ENCODE results near the gene DAB2.

DAB2 gene

DNA sequence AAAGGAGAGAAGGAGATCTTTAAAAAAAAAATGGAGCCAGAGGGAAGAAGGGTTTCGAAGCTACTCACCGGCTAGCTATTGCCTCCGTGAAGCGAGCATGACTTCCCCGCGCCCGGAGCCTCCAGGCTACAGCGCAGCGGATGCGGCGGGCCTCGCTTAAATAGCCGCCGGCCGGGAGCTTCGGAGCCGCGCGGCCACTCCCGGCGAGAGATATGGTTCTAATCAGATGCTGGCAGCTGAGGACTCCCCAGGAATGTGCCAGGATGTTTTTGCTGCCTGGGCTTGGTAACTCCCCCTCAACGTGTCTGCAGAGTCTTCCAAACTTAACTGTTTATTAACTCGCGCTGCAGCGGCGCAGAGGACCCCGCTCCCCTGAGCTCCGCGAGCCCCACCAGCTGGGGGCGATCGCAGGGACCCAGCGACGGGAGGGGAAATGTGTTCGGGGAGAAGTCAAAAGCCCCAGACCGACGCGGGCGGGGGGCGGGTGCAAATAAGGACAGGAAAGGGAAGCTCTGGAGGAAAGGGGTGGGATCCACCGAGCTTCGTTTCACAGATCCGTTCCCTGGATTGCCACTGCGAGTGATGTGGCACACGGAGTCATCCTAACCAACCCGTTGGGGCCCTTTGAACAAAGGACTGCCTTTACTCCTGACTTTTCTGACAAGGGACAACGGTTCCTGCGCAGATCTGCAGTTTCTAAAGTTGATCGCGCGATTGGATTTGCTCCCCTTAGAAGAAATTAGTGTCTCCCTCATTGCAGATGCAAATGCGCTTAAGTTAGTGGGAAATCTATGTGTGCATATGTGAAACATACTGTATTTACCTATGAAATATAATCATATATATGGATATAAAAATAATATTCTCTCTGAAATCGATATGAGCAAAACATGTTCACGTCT lies at the start of gene DAB2:
Gene DAB2, minus strand, starts transcription at position 245 of the 902 bp plus-strand sequence. CDS start 30,660 bp downstream, outside the sequence.
- DNase-seq (ENCODE audit: low spot score): no peak

GRCh38 chr5:39473156-39473775 lies 48.5 kb upstream of the DAB2 start:
- no peak for DNase-seq (ENCODE audit: low spot score)

DNA sequence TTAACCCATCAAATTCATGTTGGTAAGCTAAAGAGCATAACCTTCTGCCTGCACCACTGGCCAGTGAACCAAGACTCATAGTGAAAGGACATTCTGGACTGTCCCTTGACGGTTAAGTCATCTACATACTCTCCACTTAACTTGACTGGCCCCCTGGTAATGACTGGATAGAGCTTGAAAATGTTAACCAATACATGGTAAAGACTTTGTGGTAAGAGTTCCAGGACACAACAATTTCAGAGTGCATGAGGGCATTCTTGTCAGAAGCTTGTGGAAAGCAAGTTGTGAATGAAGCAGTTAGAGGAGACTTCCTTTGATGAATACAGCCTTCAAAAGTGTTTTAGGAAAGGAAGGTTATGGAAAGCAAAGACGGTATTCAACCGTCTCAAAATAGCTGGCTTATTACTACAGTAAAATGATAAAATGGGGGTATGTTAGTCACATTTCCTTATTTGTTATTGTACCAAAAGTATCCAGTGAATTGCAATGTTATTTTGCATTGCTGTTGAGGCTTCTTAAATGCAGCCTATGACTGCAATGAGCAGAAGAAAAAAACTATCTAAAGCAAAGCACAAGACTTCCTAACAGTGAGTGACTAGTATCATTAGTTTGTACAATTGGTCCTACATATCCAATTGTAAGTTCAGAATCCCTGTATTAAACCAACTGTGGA lies 47.2 kb upstream of the DAB2 start:
- no peak for DNase-seq (ENCODE audit: low spot score)

GRCh38 chr5:39470811-39471210 lies 46.0 kb upstream of the DAB2 start:
- DNase-seq (ENCODE audit: low spot score): no peak

DNA sequence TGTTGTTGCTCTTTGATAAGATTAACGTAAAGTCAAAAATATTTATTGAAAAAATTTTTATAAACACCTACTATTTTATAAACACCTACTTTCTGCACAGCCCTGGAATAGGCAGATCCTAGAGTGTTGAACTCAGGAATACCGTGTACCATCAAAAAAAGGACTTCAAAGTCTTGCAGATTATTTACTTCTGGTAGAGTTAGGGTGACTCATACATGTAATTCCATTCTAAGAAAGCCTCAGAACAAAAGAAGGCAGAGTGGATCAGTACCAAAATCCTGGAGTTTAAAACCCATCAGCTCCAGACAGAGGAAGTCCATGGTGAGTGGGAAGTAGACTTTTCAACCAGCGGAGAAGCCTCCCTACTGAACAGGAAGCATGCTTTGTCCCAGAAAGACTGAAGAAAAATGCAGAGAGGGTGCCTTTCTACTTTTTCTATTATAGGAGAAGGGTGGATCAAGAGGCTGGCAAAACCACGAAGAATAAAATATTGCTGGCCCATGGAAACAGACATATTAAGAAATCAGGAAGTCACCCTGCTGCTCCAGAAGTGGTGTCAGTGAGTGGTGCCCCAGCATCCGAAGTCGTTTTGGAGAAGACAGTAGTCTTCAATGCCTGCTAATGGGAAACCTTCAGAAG lies 45.1 kb upstream of the DAB2 start:
- DNase-seq (ENCODE audit: low spot score): no peak

- DNase-seq (ENCODE audit: low spot score): no peak
Observed at GRCh38 chr5:39469176-39469575, 44.4 kb upstream of the DAB2 start.

DNA sequence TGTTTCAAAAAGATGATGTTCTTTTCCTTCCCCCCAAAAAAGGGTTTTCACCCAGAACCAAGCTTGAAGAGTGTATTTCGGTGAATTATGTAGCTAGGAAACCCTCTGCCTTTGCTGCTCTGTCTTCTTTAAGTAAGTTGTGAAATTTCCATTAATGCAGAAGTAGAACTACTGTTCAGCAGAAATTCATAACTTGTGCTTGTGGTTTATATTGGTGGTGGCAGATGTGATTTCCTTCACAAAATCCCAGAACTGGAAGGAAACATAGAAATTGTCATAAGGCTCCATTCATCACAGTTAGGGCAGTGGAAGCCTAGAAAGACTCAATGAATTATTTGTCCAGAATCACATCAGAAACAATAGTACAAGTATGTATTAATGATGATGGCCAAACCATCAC lies 42.1 kb upstream of the DAB2 start:
- DNase-seq (ENCODE audit: low spot score): no peak

- DNase-seq (ENCODE audit: low spot score): no peak
Observed at GRCh38 chr5:39465843-39466242, 41.1 kb upstream of the DAB2 start.

DNA sequence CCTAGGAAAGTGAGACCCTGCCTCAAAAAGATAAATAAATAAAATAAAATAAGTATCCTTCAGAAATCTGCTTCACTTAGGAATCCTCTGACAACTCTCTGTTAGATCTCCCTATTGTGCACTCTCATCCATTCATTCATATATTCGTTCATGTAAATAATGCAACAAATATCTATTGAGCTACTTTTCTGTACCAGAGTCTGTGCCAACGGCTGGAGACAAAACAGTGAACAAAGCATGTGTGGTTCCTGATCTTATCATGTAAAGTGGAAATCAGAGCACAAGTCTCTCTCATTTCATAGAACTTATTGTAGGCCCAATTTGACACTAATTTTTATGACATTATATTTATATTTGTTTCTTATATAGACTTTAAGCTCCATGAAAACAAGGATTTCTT lies 40.3 kb upstream of the DAB2 start:
- DNase-seq (ENCODE audit: low spot score): no peak

GRCh38 chr5:39464088-39464487 lies 39.3 kb upstream of the DAB2 start:
- DNase-seq (ENCODE audit: low spot score): no peak

DNA sequence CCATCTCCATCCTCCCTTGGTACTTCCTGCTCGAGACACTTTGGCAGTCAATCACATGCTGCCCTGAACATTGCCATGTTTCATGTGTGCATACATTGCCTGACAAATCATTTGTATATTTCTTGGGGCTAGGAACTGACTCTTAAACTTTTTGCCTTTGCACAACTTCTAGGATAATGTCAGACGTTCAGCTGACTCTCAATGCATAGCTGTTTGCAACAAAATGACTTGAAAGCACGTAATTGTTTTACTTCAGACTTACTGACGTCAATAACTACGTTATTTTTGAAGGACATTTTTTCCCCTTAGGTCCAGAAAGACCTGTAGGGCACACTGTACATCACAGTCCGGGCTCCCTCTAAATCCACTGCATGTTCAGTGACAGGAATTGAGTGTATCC lies 37.4 kb upstream of the DAB2 start:
- no peak for DNase-seq (ENCODE audit: low spot score)

GRCh38 chr5:39461007-39461682 lies 36.4 kb upstream of the DAB2 start:
- DNase-seq (ENCODE audit: low spot score): no peak

GRCh38 chr5:39459907-39460306 lies 35.1 kb upstream of the DAB2 start:
- DNase-seq (ENCODE audit: low spot score): no peak

DNA sequence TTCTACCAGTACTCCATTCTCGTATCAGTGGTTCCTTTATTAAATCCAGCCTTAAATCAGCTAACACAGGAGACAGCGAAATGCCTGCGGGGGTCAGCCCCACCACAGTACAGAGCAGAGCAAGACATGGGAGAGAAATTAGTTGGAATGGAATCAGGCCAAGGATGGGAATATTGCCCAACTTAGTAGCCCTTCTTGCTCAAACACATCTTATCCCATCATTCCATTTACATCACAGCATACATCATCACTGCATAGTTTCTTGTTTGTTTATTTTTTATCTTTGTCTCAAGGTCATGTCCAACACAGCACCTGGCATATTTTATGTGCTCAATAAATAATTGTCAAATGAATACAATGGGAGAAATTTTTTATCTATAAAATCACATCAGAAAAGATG lies 34.3 kb upstream of the DAB2 start:
- no peak for DNase-seq (ENCODE audit: low spot score)

DNA sequence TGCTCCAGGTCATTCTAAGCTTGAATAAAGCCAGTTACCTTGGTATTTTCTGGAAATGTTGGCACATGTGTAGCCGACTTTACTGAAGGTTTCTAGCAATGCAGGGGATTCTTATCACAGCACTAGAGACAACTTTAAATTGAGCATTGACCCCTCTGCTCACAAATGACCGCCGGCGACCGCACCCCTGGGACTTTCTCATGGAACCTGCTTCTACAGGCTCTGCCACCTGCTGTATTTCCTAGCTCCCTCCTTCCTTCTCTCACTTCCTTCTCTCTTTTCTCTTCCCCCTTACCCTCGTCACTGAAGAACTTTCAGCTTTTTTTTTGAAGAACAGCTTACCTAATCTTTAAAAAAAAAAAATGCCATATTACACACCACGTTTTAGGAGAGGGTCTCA lies 30.9 kb upstream of the DAB2 start:
- no peak for DNase-seq (ENCODE audit: low spot score)

DNA sequence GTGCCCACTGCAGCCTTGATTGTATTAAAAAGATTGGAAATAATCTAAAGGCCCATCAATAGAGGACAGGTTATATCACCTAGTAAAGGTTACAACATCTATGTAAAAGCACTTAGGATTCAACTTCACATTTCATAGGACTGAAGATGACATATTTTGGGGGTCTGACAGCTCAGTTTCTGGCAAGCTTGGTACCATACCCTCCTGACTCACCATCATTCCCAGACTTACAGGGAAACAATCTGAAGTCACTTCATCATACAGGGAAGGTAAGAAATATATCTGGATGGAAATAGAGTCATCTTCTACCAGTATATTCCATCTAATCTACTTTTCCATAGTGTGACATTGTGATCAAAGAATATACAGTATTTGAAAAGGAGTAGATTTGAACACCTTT lies 28.8 kb upstream of the DAB2 start:
- no peak for DNase-seq (ENCODE audit: low spot score)

GRCh38 chr5:39452846-39453245 lies 28.1 kb upstream of the DAB2 start:
- DNase-seq (ENCODE audit: low spot score): no peak

DNA sequence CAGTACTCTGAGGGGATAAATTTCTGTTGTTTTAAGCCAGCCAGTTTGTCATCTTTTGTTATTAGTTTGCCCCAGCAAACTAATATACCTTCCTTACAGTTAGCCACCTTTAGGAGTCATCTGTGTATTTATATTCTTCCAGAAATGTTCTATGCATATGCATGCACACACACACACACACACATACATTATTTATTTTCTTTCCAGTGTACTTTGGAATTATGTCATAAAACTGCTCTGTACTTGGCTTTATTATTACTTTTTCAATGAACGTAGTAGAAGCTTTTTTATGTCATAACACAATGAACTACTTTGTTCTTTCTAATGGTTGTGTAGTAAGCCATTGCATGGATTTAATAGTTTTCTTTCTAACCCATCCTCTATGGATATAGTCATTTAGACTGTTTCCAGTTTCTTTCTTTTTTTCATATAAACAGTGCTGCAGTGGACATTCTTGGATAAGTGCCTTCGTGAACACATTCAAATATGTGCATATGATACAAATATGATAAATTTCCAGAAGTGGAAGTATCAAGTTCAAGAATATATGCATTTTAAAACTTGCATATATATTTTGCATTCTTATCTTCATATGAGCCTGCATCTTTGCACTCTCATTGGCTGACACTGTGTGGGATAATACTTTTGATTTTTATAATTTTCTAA lies 26.6 kb upstream of the DAB2 start:
- DNase-seq (ENCODE audit: low spot score): no peak

GRCh38 chr5:39450487-39450886 lies 25.7 kb upstream of the DAB2 start:
- DNase-seq (ENCODE audit: low spot score): no peak

DNA sequence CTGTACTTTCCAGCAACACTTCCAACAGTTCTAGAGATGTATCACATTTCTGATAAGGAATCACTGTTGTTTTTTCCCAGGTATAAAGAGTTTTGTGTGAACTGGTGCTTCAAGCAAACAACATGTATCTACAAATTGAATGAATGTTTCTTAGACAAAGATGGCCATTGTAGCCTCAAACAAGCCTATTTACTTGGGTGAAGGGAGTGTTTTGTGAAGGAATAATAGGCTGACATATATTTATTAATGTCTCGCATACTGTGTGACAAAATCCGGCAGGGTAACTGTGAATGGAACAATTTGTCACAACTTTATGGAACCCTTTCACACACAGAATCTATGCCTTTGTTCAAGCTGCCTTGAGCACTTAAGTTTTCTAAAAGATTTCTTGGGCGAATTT lies 24.8 kb upstream of the DAB2 start:
- no peak for DNase-seq (ENCODE audit: low spot score)

GRCh38 chr5:39448506-39449128 lies 23.8 kb upstream of the DAB2 start:
- DNase-seq (ENCODE audit: low spot score): no peak

All from hematopoietic multipotent progenitor cell treated with erythropoietin and hydrocortisone succinate and interleukin-3 and kit ligand, for 15 days (in vitro differentiated cells).